ENCODE results near the gene SLC26A9. TPM values are rescaled to one million over a fixed set of nuclear protein-coding genes. Genes with fewer than 3 reads are reported as not detected.

Gene SLC26A9
- total and polyA plus RNA-seq, 2 donors (not counting 3 experiments of a cell fraction or from before 2014, with no cell fraction given) = 0.10 to 0.20 TPM

GRCh38 chr1:205926636-205927035, 16.6 kb downstream of the SLC26A9 start:
- no peak overlapping the region for H3K27ac ChIP-seq (ENCODE audit: insufficient read depth, low read depth, low read length)
- DNase-seq (ENCODE audit: low read depth, low spot score) (no peak), FAIRE-seq (no peak)
- no peak overlapping the region for H3K4me3 ChIP-seq (replicated peaks in 1 of 3; ENCODE audit: insufficient read depth in 1 of 3, low read depth in 1 of 3, low read length in 3 of 3)
- intact Hi-C loops (cut with micrococcal nuclease) = no loop called here
- H3K9ac ChIP-seq (replicated peaks; ENCODE audit: extremely low read depth, insufficient read depth, low read length) = no peak overlapping the region
- H3K79me2 ChIP-seq (ENCODE audit: control insufficient read depth, insufficient read depth, low read length) = no peaks in the 10 kb centered on the region
- H3K9me3 ChIP-seq (replicated peaks; ENCODE audit: control insufficient read depth, insufficient read depth, low read length) = no peaks in the 10 kb centered on the region
- H4K20me1 ChIP-seq (replicated peaks; ENCODE audit: control insufficient read depth, extremely low read depth, insufficient read depth, low read length) = no peaks in the 10 kb centered on the region
- TF ChIP-seq, protein P1, sequence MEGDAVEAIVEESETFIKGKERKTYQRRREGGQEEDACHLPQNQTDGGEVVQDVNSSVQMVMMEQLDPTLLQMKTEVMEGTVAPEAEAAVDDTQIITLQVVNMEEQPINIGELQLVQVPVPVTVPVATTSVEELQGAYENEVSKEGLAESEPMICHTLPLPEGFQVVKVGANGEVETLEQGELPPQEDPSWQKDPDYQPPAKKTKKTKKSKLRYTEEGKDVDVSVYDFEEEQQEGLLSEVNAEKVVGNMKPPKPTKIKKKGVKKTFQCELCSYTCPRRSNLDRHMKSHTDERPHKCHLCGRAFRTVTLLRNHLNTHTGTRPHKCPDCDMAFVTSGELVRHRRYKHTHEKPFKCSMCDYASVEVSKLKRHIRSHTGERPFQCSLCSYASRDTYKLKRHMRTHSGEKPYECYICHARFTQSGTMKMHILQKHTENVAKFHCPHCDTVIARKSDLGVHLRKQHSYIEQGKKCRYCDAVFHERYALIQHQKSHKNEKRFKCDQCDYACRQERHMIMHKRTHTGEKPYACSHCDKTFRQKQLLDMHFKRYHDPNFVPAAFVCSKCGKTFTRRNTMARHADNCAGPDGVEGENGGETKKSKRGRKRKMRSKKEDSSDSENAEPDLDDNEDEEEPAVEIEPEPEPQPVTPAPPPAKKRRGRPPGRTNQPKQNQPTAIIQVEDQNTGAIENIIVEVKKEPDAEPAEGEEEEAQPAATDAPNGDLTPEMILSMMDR (IDR thresholded peaks at IDR 0.05; ENCODE audit: extremely low read depth in 1 of 2, insufficient read depth in 1 of 2, low read depth in 1 of 2, low read length in 2 of 2) = no peak
- TF ChIP-seq JUN (IDR thresholded peaks at IDR 0.05; ENCODE audit: borderline replicate concordance, insufficient read depth, insufficient read length, low read depth) (no peak), EZH2 (IDR thresholded peaks at IDR 0.05; ENCODE audit: borderline replicate concordance, low read depth, low read length, severe bottlenecking) (no peak), POLR2AphosphoS5 (IDR thresholded peaks at IDR 0.05; ENCODE audit: insufficient read depth, low read depth, low read length) (no peak), GATA2 (IDR thresholded peaks at IDR 0.05; ENCODE audit: insufficient read depth, insufficient read length, low read depth, low read length) (no peak), FOS (IDR thresholded peaks at IDR 0.05; ENCODE audit: borderline replicate concordance, insufficient read depth, low read length) (no peak), MYC (IDR thresholded peaks at IDR 0.05; ENCODE audit: low read depth, low read length) (no peak)
- TF ChIP-seq, protein P2, sequence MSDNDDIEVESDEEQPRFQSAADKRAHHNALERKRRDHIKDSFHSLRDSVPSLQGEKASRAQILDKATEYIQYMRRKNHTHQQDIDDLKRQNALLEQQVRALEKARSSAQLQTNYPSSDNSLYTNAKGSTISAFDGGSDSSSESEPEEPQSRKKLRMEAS (IDR thresholded peaks at IDR 0.05; ENCODE audit: insufficient read depth, insufficient read length) = no peak
- H3K4me1 ChIP-seq (ENCODE audit: control insufficient read depth, extremely low read depth, insufficient read depth, low read length) = no peaks in the 10 kb centered on the region
- POLR2A ChIA-PET = no interaction called here
- BruUV-seq (replicated peaks) = no TSS peak
- no peaks in the 10 kb centered on the region for H3K9me1 ChIP-seq (replicated peaks; ENCODE audit: control insufficient read depth, extremely low read depth, insufficient read depth, low read length)
- CTCF ChIA-PET = interaction anchor here (27.5 kb wide), 1 partner anchor 55 kb away, joined by 1606 read pairs; no protein-coding TSS in a partner anchor
- dilution Hi-C loops (cut with MboI; ENCODE audit: extremely low pct_ligation_motif_present, low sequenced_read_pairs) = no loop called here
- no peak overlapping the region for H2AFZ ChIP-seq (ENCODE audit: low read depth, low read length)
- H3K4me2 ChIP-seq (ENCODE audit: insufficient read depth, low read length) = no peak overlapping the region
- no peaks in the 10 kb centered on the region for H3K27me3 ChIP-seq (ENCODE audit: control insufficient read depth in 2 of 2, insufficient read depth in 2 of 2, low read length in 2 of 2)
- no peaks in the 10 kb centered on the region for H3K36me3 ChIP-seq (ENCODE audit: control insufficient read depth in 2 of 2, extremely low read depth in 1 of 2, insufficient read depth in 2 of 2, low read length in 2 of 2)
